K562 (cell line): ENCODE results near the gene LACTB. TPM values are rescaled to one million over a fixed set of nuclear protein-coding genes. Genes with fewer than 3 reads are reported as not detected.

ENCODE experiments used
- CHD7 ChIP-seq: fragments of 200-600 bp; sonication (generic); IDR thresholded peaks from one replicate; pipeline ENCODE4 v1.6.1; 2012; ENCODE audit warnings: mild to moderate bottlenecking, low read depth, low read length, inconsistent platforms
- HDAC8 ChIP-seq: fragments of 450-650 bp; IDR thresholded peaks from 2 replicates; pipeline ENCODE4 v1.6.1; 2016; ENCODE audit warnings: mild to moderate bottlenecking, missing genetic modification characterization, moderate library complexity, missing compliant biosample characterization
- ILF3 ChIP-seq: fragments of 450-650 bp; IDR thresholded peaks from 2 replicates; pipeline ENCODE4 v1.6.1; 2018; ENCODE audit warnings: antibody characterized with exemption, mild to moderate bottlenecking, moderate library complexity, borderline replicate concordance
- JUNB ChIP-seq: fragments of 450-650 bp; formaldehyde crosslinking; conservative IDR thresholded peaks from 2 replicates; pipeline ENCODE4 v1.4.0; 2020; ENCODE audit warnings: mild to moderate bottlenecking
- KLF16 ChIP-seq: IDR thresholded peaks from 2 replicates; pipeline ENCODE4 v1.6.1; 2016; ENCODE audit warnings: antibody characterized with exemption
- PTRF ChIP-seq: fragments of 450-650 bp; IDR thresholded peaks from 2 replicates; pipeline ENCODE4 v1.6.1; 2016; ENCODE audit warnings: mild to moderate bottlenecking, missing genetic modification characterization, missing compliant biosample characterization
- RB1 ChIP-seq: fragments of 450-650 bp; IDR thresholded peaks from 2 replicates; pipeline ENCODE4 v1.6.1; 2017; ENCODE audit warnings: low read depth, mild to moderate bottlenecking
- RBM34 ChIP-seq: fragments of 200-400 bp; formaldehyde crosslinking; IDR thresholded peaks from 2 replicates; pipeline ENCODE4 v1.6.1; 2018; ENCODE audit warnings: low read length, borderline replicate concordance; ENCODE audit not compliant: insufficient read depth
- RFX5 ChIP-seq: IDR thresholded peaks from 2 replicates; pipeline ENCODE4 v1.6.1; 2011; ENCODE audit warnings: low read depth, mild to moderate bottlenecking, improper control_type of control experiment, low read length
- SAP30 ChIP-seq: fragments of 200-600 bp; sonication (generic); IDR thresholded peaks from 2 replicates; pipeline ENCODE4 v1.6.1; 2012; ENCODE audit warnings: borderline replicate concordance, low read depth, mild to moderate bottlenecking, moderate library complexity, low read length, control low read depth, inconsistent platforms; ENCODE audit not compliant: insufficient read depth, poor library complexity, severe bottlenecking
- SMARCA5 ChIP-seq: fragments of 450-650 bp; IDR thresholded peaks from 2 replicates; pipeline ENCODE4 v1.6.1; 2016
- SMC3 ChIP-seq: conservative IDR thresholded peaks from 2 replicates; pipeline ENCODE4 v1.6.1; 2011; ENCODE audit warnings: low read depth, low read length, improper control_type of control experiment; ENCODE audit not compliant: insufficient read depth
- STAG1 ChIP-seq: sonication (generic); formaldehyde crosslinking; IDR thresholded peaks from 2 replicates; pipeline ENCODE4 v1.5.0; 2020; ENCODE audit warnings: missing genetic modification reagents, borderline replicate concordance
- TARDBP ChIP-seq: fragments of 450-650 bp; IDR thresholded peaks from 2 replicates; pipeline ENCODE4 v1.6.1; 2016
- TEAD2 ChIP-seq: fragments of 450-650 bp; IDR thresholded peaks from 2 replicates; pipeline ENCODE4 v1.6.1; 2016; ENCODE audit warnings: missing genetic modification characterization, control low read depth, missing compliant biosample characterization
- ZNF184 ChIP-seq: sonication (generic); formaldehyde crosslinking; IDR thresholded peaks from 2 replicates; pipeline ENCODE4 v1.5.0; 2020; ENCODE audit warnings: missing genetic modification reagents
- polyA plus RNA-seq, 8 experiments: library from polyadenylated mRNA; depleted of rRNA in 4 of 8; stranded (reverse) in 5 of 8; unstranded in 3 of 8; fragments of >200 nt; fragmentation: Nextera tagmentation in 2 of 8; fragmentation: Illumina TruSeq in 1 of 8; extraction: Ambion mirVana in 2 of 8; extraction: Trizol in 1 of 8; gene quantifications; 2 replicates each; pipeline versions ENCODE4 v1.2.1 to v1.2.3, GENCODE V29; 2011 to 2014; ENCODE audit warnings: inconsistent platforms in 1 of 8, missing spikeins in 1 of 8
- total RNA-seq, 7 experiments: library from RNA; depleted of rRNA in 6 of 7; stranded (reverse); fragments of >200 nt in 6 of 7; fragmentation: Illumina TruSeq in 2 of 7; extraction: Trizol in 2 of 7; gene quantifications; 2 replicates each; pipeline versions ENCODE4 v1.2.1 to v1.2.3, GENCODE V29; 2011 to 2021; ENCODE audit warnings: low replicate concordance in 1 of 7
- TF ChIP-seq, protein P1 (sequence below): sonication (generic); formaldehyde crosslinking; IDR thresholded peaks from 2 replicates; pipeline ENCODE4 v1.8.0; 2023; ENCODE audit warnings: mild to moderate bottlenecking, missing genetic modification reagents

The LACTB gene
- total and polyA plus RNA-seq, 9 of the 15 experiments (the other 6 are each of a cell fraction or from before 2014, with no cell fraction given) = 3.1 to 15.5 (median 9.8) TPM

DNA sequence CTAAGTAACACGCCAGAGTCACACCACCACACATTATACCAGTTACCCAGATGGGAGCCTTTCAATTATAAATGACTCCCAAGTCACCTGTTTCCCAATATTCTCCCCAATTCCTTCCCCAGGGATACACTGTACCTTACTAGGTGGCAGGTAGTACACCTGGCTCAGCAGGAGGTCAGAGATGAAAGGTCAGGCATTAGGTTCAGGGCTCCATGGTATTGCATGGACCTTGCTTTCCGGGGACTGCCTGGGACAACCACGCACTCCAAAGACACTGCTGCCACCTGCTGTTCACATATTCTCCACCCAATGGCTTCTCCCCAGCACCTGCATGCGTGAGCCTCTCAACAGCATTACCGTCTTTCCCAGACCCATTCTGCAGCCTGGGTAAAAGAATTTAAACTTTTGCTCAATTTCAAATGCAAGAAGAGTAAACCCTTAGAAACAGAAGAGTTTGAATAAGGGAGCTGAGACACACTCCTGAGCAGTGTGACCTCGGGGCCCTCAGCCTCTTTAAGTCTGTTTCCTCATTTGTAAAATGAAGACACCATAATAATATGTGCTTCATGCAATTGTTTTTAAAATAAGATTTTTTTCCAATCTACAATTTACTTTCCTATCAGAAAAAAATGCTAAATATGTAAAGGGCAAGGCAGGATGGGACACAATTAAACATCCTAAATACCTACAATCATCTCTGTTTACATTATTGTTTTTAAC, 28.0 kb upstream of the LACTB start (continued):
- no peak for TF ChIP-seq CHD7
- TF ChIP-seq TARDBP = no peak
- TF ChIP-seq, protein P1, sequence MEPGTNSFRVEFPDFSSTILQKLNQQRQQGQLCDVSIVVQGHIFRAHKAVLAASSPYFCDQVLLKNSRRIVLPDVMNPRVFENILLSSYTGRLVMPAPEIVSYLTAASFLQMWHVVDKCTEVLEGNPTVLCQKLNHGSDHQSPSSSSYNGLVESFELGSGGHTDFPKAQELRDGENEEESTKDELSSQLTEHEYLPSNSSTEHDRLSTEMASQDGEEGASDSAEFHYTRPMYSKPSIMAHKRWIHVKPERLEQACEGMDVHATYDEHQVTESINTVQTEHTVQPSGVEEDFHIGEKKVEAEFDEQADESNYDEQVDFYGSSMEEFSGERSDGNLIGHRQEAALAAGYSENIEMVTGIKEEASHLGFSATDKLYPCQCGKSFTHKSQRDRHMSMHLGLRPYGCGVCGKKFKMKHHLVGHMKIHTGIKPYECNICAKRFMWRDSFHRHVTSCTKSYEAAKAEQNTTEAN (CRISPR knock-in tag) = no peak
- no peak for TF ChIP-seq ILF3
- TF ChIP-seq HDAC8 (tag) = no peak
- TF ChIP-seq KLF16 = no peak
- TF ChIP-seq RFX5 = no peak
- TF ChIP-seq SAP30 = no peak
- TF ChIP-seq JUNB (CRISPR knock-in tag) = no peak
- no peak for TF ChIP-seq ZNF184 (CRISPR knock-in tag)
- no peak for TF ChIP-seq PTRF
- no peak for TF ChIP-seq SMARCA5
- TF ChIP-seq SMC3 = peak; percentile 100
- TF ChIP-seq TEAD2 (tag) = no peak
- TF ChIP-seq RB1 = peak; percentile 67
- no peak for TF ChIP-seq RBM34
- TF ChIP-seq STAG1 (CRISPR knock-in tag) = peak; percentile 86
